Skeletal muscle satellite cell (primary cell): ENCODE measurements around the gene CCAR1.
A peak's percentile ranks its signal among the peaks of the same experiment; 100 is the strongest.
"Not testable (repeated sequence)": the region's sequence is repeated elsewhere in the genome, so short reads cannot be mapped to it uniquely, and the experiment has no call there.

ENCODE experiments used
- H3K27me3 ChIP-seq: 2 replicates; pipeline ENCODE4 v1.7.0; 2013; ENCODE audit warnings: low read length; ENCODE audit not compliant: control insufficient read depth, insufficient read depth
- H3K36me3 ChIP-seq: 2 replicates; pipeline ENCODE4 v1.7.0; 2013; ENCODE audit warnings: mild to moderate bottlenecking, control low read depth, low read length; ENCODE audit not compliant: insufficient read depth
- H3K4me1 ChIP-seq: 2 replicates; pipeline ENCODE4 v1.7.0; 2013; ENCODE audit warnings: low read length; ENCODE audit not compliant: control insufficient read depth, insufficient read depth
- H3K4me2 ChIP-seq: 2 replicates; pipeline ENCODE4 v1.7.0; 2013; ENCODE audit warnings: mild to moderate bottlenecking, low read length
- H3K4me3 ChIP-seq: 2 replicates; pipeline ENCODE4 v1.7.0; 2013; ENCODE audit warnings: low read length
- H3K9ac ChIP-seq: 2 replicates; pipeline ENCODE4 v1.7.0; 2013; ENCODE audit warnings: mild to moderate bottlenecking, low read depth, low read length, moderate library complexity
- H3K9me3 ChIP-seq: replicated peaks from 2 replicates; pipeline ENCODE4 v1.7.0; 2013; ENCODE audit warnings: mild to moderate bottlenecking, control low read depth, low read length

Gene CCAR1

GRCh38 chr10:68811314-68812009 is 90.4 kb downstream of the CCAR1 start:
- Histone ChIP-seq H3K4me3 (no peak overlapping the region), H3K27me3 (no peaks in the 10 kb centered on the region), H3K9ac (no peak overlapping the region), H3K9me3 (no peaks in the 10 kb centered on the region), H3K36me3 (no peaks in the 10 kb centered on the region), H3K4me1 (no peaks in the 10 kb centered on the region), H3K4me2 (no peak overlapping the region)

GRCh38 chr10:68812420-68812819 is 91.4 kb downstream of the CCAR1 start:
- no peak overlapping the region for H3K4me3 ChIP-seq
- no peak overlapping the region for H3K4me2 ChIP-seq
- H3K27me3 ChIP-seq = no peaks in the 10 kb centered on the region
- no peak overlapping the region for H3K9ac ChIP-seq
- H3K9me3 ChIP-seq = no peaks in the 10 kb centered on the region
- no peaks in the 10 kb centered on the region for H3K4me1 ChIP-seq
- no peaks in the 10 kb centered on the region for H3K36me3 ChIP-seq

- H3K9ac ChIP-seq = no peak overlapping the region
Measured at GRCh38 chr10:68813559-68813958, 92.5 kb downstream of the CCAR1 start.

GRCh38 chr10:68816796-68817412 is 95.9 kb downstream of the CCAR1 start:
- H3K9me3 ChIP-seq = no peaks in the 10 kb centered on the region
- H3K4me1 ChIP-seq = no peaks in the 10 kb centered on the region
- no peaks in the 10 kb centered on the region for H3K27me3 ChIP-seq
- no peak overlapping the region for H3K4me2 ChIP-seq
- no peak overlapping the region for H3K4me3 ChIP-seq
- no peaks in the 10 kb centered on the region for H3K36me3 ChIP-seq
- H3K9ac ChIP-seq = no peak overlapping the region

More at GRCh38 chr10:68813559-68813958, 92.5 kb downstream of the CCAR1 start:
- no peak overlapping the region for H3K4me3 ChIP-seq
- no peak overlapping the region for H3K4me2 ChIP-seq
- H3K27me3 ChIP-seq = no peaks in the 10 kb centered on the region
- H3K9me3 ChIP-seq = no peaks in the 10 kb centered on the region
- no peaks in the 10 kb centered on the region for H3K36me3 ChIP-seq
- no peaks in the 10 kb centered on the region for H3K4me1 ChIP-seq

GRCh38 chr10:68820359-68820758 is 99.3 kb downstream of the CCAR1 start:
- not testable (repeated sequence) for H3K4me1 ChIP-seq, H3K9me3 ChIP-seq, H3K4me3 ChIP-seq, H3K9ac ChIP-seq, H3K36me3 ChIP-seq, H3K4me2 ChIP-seq, H3K27me3 ChIP-seq

GRCh38 chr10:68822626-68823025 is 101.6 kb downstream of the CCAR1 start:
- H3K9me3 ChIP-seq, H3K9ac ChIP-seq, H3K27me3 ChIP-seq, H3K4me2 ChIP-seq, H3K4me3 ChIP-seq, H3K36me3 ChIP-seq, H3K4me1 ChIP-seq: not testable (repeated sequence)

- peaks cover 33% of the 10 kb centered on the region for H3K27me3 ChIP-seq
- peaks cover 6% of the 10 kb centered on the region for H3K4me1 ChIP-seq
- peak within 1 kb of the TSS; percentile 69 for H3K9ac ChIP-seq
Measured at GRCh38 chr10:68826764-68827591, 105.9 kb downstream of the CCAR1 start, which contains the start of gene STOX1. TSS of gene STOX1 (plus strand) at chr10:68827531. CDS start at chr10:68827624, 93 bp downstream.

GRCh38 chr10:68827592-68827959 is 106.5 kb downstream of the CCAR1 start:
- H3K27me3 ChIP-seq = peaks cover 34% of the 10 kb centered on the region
- H3K9ac ChIP-seq = not testable (repeated sequence)
- peak overlapping the region; percentile 77 for H3K4me3 ChIP-seq

More at GRCh38 chr10:68826764-68827591, 105.9 kb downstream of the CCAR1 start, which contains the start of gene STOX1:
- H3K36me3 ChIP-seq = no peaks in the 10 kb centered on the region
- H3K9me3 ChIP-seq = no peaks in the 10 kb centered on the region
- peak within 1 kb of the TSS; percentile 77 for H3K4me3 ChIP-seq
- peak within 1 kb of the TSS; percentile 98 for H3K4me2 ChIP-seq

GRCh38 chr10:68828083-68828601 is 107.1 kb downstream of the CCAR1 start:
- Histone ChIP-seq H3K27me3 (peaks cover 34% of the 10 kb centered on the region), H3K4me3 (peak overlapping the region; percentile 57), H3K4me2 (peak overlapping the region; percentile 73)
- H3K9ac ChIP-seq, H3K36me3 ChIP-seq, H3K4me1 ChIP-seq, H3K9me3 ChIP-seq: not testable (repeated sequence)

More at GRCh38 chr10:68827592-68827959, 106.5 kb downstream of the CCAR1 start:
- H3K4me1 ChIP-seq, H3K9me3 ChIP-seq, H3K36me3 ChIP-seq: not testable (repeated sequence)
- H3K4me2 ChIP-seq = peak overlapping the region; percentile 98

GRCh38 chr10:68828833-68829232 is 107.8 kb downstream of the CCAR1 start:
- Histone ChIP-seq H3K9me3 (no peaks in the 10 kb centered on the region), H3K4me2 (no peak overlapping the region), H3K4me1 (peaks cover 6% of the 10 kb centered on the region), H3K36me3 (no peaks in the 10 kb centered on the region), H3K9ac (no peak overlapping the region), H3K27me3 (peaks cover 39% of the 10 kb centered on the region), H3K4me3 (no peak overlapping the region)

GRCh38 chr10:68829521-68829920 is 108.5 kb downstream of the CCAR1 start:
- peaks cover 6% of the 10 kb centered on the region for H3K4me1 ChIP-seq

More at GRCh38 chr10:68829521-68829920, 108.5 kb downstream of the CCAR1 start:
- Histone ChIP-seq H3K4me3 (no peak overlapping the region), H3K4me2 (no peak overlapping the region), H3K9me3 (no peaks in the 10 kb centered on the region), H3K9ac (no peak overlapping the region), H3K27me3 (peaks cover 45% of the 10 kb centered on the region), H3K36me3 (no peaks in the 10 kb centered on the region)
